AG10803 (cell line): ENCODE results near the gene R3HCC1L.

Experiments used
- DNase-seq: peaks from one replicate; pipeline ENCODE4 v3.0.0; 2010; ENCODE audit warnings: low read depth
- H3K4me3 ChIP-seq: 2 replicates; pipeline ENCODE4 v1.5.1; 2011; ENCODE audit warnings: mild to moderate bottlenecking, low read length, control low read depth
- TF ChIP-seq, protein P1 (sequence below): conservative IDR thresholded peaks from 2 replicates; pipeline ENCODE4 v1.5.1; 2011; ENCODE audit warnings: mild to moderate bottlenecking, low read length, control low read depth, inconsistent platforms

R3HCC1L gene

DNA sequence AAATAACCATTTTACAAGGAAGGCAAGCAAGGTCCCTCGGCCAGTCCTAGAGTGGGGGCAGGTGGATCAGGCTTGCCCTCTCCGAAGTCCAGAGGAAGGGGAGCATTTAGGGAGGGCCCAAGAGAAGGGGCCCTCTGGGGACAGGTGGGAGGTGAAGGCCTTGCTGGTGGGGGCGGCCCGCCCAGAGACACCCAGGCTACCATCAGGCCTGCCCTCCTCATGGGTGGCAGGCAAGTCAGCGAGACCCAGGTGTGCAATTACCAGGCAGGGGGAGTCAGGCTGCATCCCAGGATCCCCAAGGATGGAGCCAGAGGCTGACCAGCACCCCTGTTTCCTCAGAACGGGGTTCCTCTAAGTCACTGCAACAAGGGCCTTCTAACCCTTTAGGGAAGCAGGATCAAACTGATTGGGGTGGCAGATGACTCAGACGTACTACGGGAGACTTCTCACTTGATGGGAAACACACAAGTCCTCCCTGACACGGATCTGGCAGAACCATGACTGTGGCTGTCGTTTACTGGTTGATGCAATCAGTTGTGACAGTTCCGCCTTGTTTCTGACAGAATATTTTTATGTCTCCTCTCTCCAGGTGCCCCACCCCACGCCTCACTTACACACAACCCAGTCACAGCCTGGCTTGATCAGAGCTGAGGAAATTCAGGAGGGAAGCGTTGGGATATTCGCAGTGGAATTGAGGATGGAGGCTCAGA, 125.3 kb downstream of the R3HCC1L start:
- TF ChIP-seq, protein P1, sequence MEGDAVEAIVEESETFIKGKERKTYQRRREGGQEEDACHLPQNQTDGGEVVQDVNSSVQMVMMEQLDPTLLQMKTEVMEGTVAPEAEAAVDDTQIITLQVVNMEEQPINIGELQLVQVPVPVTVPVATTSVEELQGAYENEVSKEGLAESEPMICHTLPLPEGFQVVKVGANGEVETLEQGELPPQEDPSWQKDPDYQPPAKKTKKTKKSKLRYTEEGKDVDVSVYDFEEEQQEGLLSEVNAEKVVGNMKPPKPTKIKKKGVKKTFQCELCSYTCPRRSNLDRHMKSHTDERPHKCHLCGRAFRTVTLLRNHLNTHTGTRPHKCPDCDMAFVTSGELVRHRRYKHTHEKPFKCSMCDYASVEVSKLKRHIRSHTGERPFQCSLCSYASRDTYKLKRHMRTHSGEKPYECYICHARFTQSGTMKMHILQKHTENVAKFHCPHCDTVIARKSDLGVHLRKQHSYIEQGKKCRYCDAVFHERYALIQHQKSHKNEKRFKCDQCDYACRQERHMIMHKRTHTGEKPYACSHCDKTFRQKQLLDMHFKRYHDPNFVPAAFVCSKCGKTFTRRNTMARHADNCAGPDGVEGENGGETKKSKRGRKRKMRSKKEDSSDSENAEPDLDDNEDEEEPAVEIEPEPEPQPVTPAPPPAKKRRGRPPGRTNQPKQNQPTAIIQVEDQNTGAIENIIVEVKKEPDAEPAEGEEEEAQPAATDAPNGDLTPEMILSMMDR: no peak
- DNase-seq: peak; percentile 57
- no peak overlapping the region for H3K4me3 ChIP-seq

DNA sequence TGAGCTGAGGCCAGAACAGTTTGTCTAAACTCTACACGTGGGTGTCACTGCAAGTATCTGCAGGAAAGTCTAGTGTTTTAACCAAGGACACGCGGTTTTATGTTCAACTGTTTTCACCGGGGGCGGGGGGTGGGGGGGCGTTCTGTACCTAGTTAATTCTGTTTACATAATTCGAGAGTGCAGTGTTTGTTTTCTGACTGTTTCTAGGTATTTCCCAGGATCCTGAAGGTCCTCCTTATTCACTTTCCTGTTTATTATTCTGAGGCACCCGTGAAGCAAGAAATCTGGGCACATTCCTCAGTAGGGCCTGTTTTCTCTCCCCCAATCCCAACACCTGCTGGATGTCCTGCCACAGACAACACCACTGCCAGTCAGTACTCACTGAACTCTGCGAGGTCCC, 125.9 kb downstream of the R3HCC1L start:
- DNase-seq: no peak
- TF ChIP-seq, protein P1: no peak
- H3K4me3 ChIP-seq: no peak overlapping the region

DNA sequence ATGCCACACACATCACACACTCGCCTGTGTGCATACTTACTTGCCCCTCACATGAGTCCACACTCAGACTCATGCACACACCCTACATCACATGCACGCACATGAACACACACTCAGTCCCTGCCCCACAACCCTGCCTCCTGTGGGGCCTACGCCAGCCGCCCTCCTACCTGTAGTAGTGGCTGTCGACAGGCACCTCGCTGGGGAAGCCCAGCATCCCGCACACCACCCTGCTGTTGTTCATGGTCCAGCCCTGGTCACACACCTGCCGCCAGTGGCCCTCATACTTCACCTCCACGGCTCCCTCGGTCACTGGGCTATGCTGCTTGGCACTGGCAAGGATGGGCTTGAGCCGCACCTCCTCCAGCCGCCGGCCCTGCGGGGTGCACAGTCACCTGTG, 126.3 kb downstream of the R3HCC1L start:
- H3K4me3 ChIP-seq: no peak overlapping the region
- TF ChIP-seq, protein P1: no peak
- no peak for DNase-seq

DNA sequence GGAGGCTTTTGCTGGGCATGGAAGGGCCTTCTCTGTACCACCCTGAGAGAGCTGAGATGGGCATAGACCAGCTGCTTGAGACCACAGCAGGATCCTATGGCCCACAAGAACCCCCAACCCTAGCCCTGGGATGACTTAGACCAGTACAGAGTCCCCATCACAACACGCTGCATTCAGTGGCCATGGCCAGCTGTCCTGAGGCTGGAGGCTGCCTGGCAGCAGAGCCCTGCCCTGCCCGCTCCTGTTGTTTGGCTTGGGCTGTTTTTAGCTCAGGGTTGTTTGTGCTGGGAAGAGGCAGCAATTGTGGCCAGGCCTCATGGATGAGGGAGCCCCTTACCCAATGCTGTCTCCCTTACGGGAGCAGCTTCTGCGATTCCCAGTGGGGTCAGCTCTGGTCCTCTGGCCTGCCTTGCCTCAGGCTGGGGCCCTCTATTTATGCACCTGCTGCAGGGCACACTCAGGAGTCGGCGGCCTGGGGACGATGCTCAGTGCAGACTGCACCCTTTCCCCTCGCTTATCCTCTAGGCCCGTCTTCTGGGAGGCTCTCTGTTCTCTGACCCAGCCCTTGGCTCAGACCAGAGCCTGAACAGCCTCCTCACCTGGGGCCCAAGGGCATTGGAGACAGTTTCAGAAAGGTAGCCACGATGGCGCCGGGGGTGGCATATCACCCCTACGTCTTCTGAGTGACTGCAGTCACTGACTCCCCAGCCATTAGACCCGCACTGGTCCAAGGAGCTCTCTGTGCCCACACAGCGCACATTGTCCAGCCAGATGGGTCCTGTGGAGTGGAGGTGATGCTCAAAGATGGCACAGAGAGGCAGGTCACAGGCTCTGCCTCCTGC, 127.2 kb downstream of the R3HCC1L start:
- no peak for DNase-seq
- no peak overlapping the region for H3K4me3 ChIP-seq
- TF ChIP-seq, protein P1: no peak

DNA sequence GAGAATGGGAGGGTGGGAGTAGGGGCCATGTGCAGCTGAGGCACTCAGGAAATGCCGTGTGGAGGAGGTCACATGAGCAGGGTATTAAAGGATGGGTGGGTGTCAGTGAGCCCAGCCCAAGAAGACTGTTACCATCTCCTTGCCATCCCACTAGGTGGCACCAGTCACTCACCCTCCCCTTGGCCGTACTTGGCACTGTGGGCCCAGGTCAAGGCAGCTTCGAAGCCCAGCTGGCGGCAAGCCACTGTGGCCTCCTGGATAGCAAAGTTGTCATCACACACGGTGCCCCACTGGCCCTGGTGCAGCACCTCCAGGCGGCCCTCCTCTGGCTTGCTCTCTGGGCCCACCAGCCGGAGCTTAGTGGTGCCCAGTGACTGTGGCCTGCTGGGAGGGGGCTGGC, 128.1 kb downstream of the R3HCC1L start:
- DNase-seq: peak; percentile 59
- TF ChIP-seq, protein P1: peak; percentile 62
- no peak overlapping the region for H3K4me3 ChIP-seq

DNA sequence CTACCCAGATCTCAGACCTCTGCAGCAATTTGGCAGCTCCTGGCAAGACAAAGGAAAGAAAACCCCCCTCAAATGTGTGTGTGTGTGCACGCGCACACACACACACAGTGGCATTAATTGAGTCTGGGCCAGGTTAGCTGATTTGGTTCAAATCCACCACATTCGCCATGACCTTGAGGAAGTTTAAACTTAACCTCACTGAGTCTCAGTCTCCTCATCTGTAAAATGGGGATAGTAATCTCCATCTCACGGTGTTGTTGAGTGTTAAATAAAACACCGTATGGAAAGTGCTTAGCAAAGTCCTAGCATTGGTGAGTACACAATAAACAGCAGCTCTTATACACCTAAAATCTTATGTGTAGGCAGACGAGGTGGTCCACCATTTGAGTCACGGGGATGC, 128.6 kb downstream of the R3HCC1L start:
- DNase-seq: no peak
- H3K4me3 ChIP-seq: no peak overlapping the region
- TF ChIP-seq, protein P1: no peak
